NK-92 (cell line): ENCODE measurements around the gene PPP1R14D.
"Not testable (repeated sequence)": the region's sequence is repeated elsewhere in the genome, so short reads cannot be mapped to it uniquely, and the experiment has no call there.

Experiments
- DNase-seq: peaks from one replicate; lab custom pipeline; 2025; ENCODE audit not compliant: unreplicated experiment; lab: John Stamatoyannopoulos, UW

The PPP1R14D gene

GRCh38 chr15:40828447-40829036, at the start of gene PPP1R14D:
TSS of gene PPP1R14D (minus strand) at chr15:40828708. CDS start at chr15:40828641, 67 bp downstream.
- DNase-seq: no peak

GRCh38 chr15:40877694-40878093, 49.2 kb upstream of the PPP1R14D start:
- DNase-seq: no peak

- no peak for DNase-seq
Measured at GRCh38 chr15:40875991-40876730, 47.7 kb upstream of the PPP1R14D start.

GRCh38 chr15:40873694-40874561, 45.4 kb upstream of the PPP1R14D start, which contains the start of gene RHOV:
TSS of gene RHOV (minus strand) at chr15:40874234. CDS start at chr15:40874139, 95 bp downstream.
- DNase-seq: no peak

GRCh38 chr15:40872791-40873693, 44.5 kb upstream of the PPP1R14D start:
- no peak for DNase-seq

GRCh38 chr15:40871749-40872617, 43.5 kb upstream of the PPP1R14D start:
- DNase-seq: no peak

GRCh38 chr15:40870716-40871115, 42.2 kb upstream of the PPP1R14D start:
- no peak for DNase-seq

- no peak for DNase-seq
Measured at GRCh38 chr15:40869686-40870085, 41.2 kb upstream of the PPP1R14D start.

GRCh38 chr15:40867199-40867598, 38.7 kb upstream of the PPP1R14D start:
- no peak for DNase-seq

- no peak for DNase-seq
Measured at GRCh38 chr15:40863660-40864270, 35.3 kb upstream of the PPP1R14D start.

- DNase-seq: not testable (repeated sequence)
Measured at GRCh38 chr15:40861147-40861546, 32.6 kb upstream of the PPP1R14D start.

GRCh38 chr15:40859206-40859851, 30.8 kb upstream of the PPP1R14D start:
- no peak for DNase-seq

GRCh38 chr15:40858706-40859105, 30.2 kb upstream of the PPP1R14D start:
- no peak for DNase-seq

- DNase-seq: no peak
Measured at GRCh38 chr15:40857601-40858341, 29.3 kb upstream of the PPP1R14D start.

GRCh38 chr15:40856746-40857145, 28.2 kb upstream of the PPP1R14D start:
- DNase-seq: no peak

- no peak for DNase-seq
Measured at GRCh38 chr15:40855706-40856234, 27.3 kb upstream of the PPP1R14D start.

GRCh38 chr15:40854161-40854560, 25.7 kb upstream of the PPP1R14D start:
- no peak for DNase-seq
